GM12878 (cell line): ENCODE results near the gene TAS2R3. TPM values are rescaled to one million over a fixed set of nuclear protein-coding genes. Genes with fewer than 3 reads are reported as not detected.
"Not testable (repeated sequence)": the region's sequence is repeated elsewhere in the genome, so short reads cannot be mapped to it uniquely, and the experiment has no call there.

ENCODE experiments used
- ATAC-seq: fragments of 200-7000 bp; cut with Tn5 transposase; 3 replicates; pipeline ENCODE4 v1.9.1; 2020; ENCODE audit warnings: mild to moderate bottlenecking, moderate library complexity
- BruUV-seq: library from RNA; stranded (reverse); fragments of 400-500 nt; replicated peaks from 2 replicates; lab custom pipeline; 2021; lab: Mats Ljungman, UMichigan
- CTCF ChIA-PET: fragments of 300-600 bp; sonication (Branson Sonifier 250); formaldehyde crosslinking; extraction: SDS; loops from one replicate; lab custom pipeline; 2021; ENCODE audit warnings: inconsistent platforms; lab: Yijun Ruan, JAX
- POLR2A ChIA-PET: fragments of 350-600 bp; formaldehyde crosslinking; extraction: SDS; loops from one replicate; lab custom pipeline; 2021; ENCODE audit warnings: inconsistent platforms; lab: Charles Lee
- RAD21 ChIA-PET: fragments of 300-600 bp; sonication (Branson Sonifier 250); formaldehyde crosslinking; loops from one replicate; lab custom pipeline; 2023; ENCODE audit warnings: antibody characterized with exemption; ENCODE audit not compliant: unreplicated experiment; lab: Charles Lee
- SMC1A ChIA-PET: fragments of 300-600 bp; sonication (Branson Sonifier 250); formaldehyde crosslinking; loops from one replicate; lab custom pipeline; 2023; ENCODE audit not compliant: unreplicated experiment, uncharacterized antibody; lab: Charles Lee
- DNase-seq: peaks from one replicate; pipeline ENCODE4 v3.0.0-alpha.2; 2011; ENCODE audit warnings: low read depth, low spot score
- FAIRE-seq: peaks from 3 replicates; lab custom pipeline; 2011; peaks lifted over from hg19 to GRCh38; lab: Jason Lieb, UNC
- H2AFZ ChIP-seq: 2 replicates; pipeline ENCODE4 v1.6.0; 2011; ENCODE audit warnings: low read depth, low read length, control low read depth; ENCODE audit not compliant: control insufficient read depth
- H3K27ac ChIP-seq: 2 replicates; pipeline ENCODE4 v1.5.1; 2011; ENCODE audit warnings: control low read depth; ENCODE audit not compliant: control insufficient read depth, insufficient read depth
- H3K27me3 ChIP-seq, 2 experiments: replicated peaks in 1 of 2; 2 replicates each; pipeline versions ENCODE4 v1.6.0 to v1.6.1; 2011; ENCODE audit warnings: low read length in 1 of 2; ENCODE audit not compliant: control insufficient read depth in 2 of 2, insufficient read depth in 2 of 2
- H3K36me3 ChIP-seq, 2 experiments: 2 replicates each; pipeline ENCODE4 v1.5.1; 2011; ENCODE audit warnings: low read length in 1 of 2; ENCODE audit not compliant: control insufficient read depth in 2 of 2, insufficient read depth in 2 of 2
- H3K4me1 ChIP-seq: 2 replicates; pipeline ENCODE4 v1.6.1; 2011; ENCODE audit warnings: mild to moderate bottlenecking, low read length, moderate library complexity, mixed read lengths; ENCODE audit not compliant: control insufficient read depth, insufficient read depth
- H3K4me2 ChIP-seq: 2 replicates; pipeline ENCODE4 v1.6.0; 2011; ENCODE audit warnings: control low read depth; ENCODE audit not compliant: control insufficient read depth, insufficient read depth
- H3K4me3 ChIP-seq: fragments of 200-600 bp; sonication (generic); 2 replicates; pipeline ENCODE4 v1.5.1; 2016
- H3K79me2 ChIP-seq: 2 replicates; pipeline ENCODE4 v1.6.0; 2011; ENCODE audit warnings: low read length; ENCODE audit not compliant: control insufficient read depth, insufficient read depth
- H3K9ac ChIP-seq: 2 replicates; pipeline ENCODE4 v1.8.0; 2011; ENCODE audit warnings: low read length, control low read depth, mixed read lengths; ENCODE audit not compliant: control insufficient read depth, insufficient read depth
- H3K9me3 ChIP-seq: replicated peaks from 3 replicates; pipeline ENCODE4 v1.5.1; 2011; ENCODE audit warnings: mild to moderate bottlenecking, low read length; ENCODE audit not compliant: control insufficient read depth, insufficient read depth
- H4K20me1 ChIP-seq: 2 replicates; pipeline ENCODE4 v1.6.0; 2011; ENCODE audit not compliant: control insufficient read depth, insufficient read depth
- RAD21 ChIP-seq: IDR thresholded peaks from 2 replicates; pipeline ENCODE4 v1.6.1; 2011; ENCODE audit warnings: mild to moderate bottlenecking, low read depth, low read length, moderate library complexity; ENCODE audit not compliant: insufficient read depth
- WGBS: methylation state at CpG from one replicate; pipeline ENCODE4 v1.1.6; 2016; ENCODE audit warnings: low lambda C conversion rate; ENCODE audit not compliant: insufficient replicate concordance, insufficient coverage; ENCODE audit errors: missing lambda C conversion rate; 5-methylcytosine and 5-hydroxymethylcytosine counted together
- in situ Hi-C: fragments of 300-500 bp; cut with MboI; formaldehyde crosslinking; loops from 9 replicates; pipeline ENCODE4 v1.14.3; 2018; ENCODE audit warnings: mixed read lengths
- intact Hi-C: fragments of 100-400 bp; cut with micrococcal nuclease; formaldehyde crosslinking; loops from one replicate; pipeline ENCODE4 v1.14.2; 2022; ENCODE audit not compliant: unreplicated experiment
- polyA plus RNA-seq, 11 experiments: library from polyadenylated mRNA; depleted of rRNA in 4 of 11; unstranded in 6 of 11; stranded (reverse) in 5 of 11; fragments of >200 nt; fragmentation: Nextera tagmentation in 4 of 11; fragmentation: Illumina TruSeq in 1 of 11; extraction: Ambion mirVana in 4 of 11; extraction: Trizol in 1 of 11; gene quantifications; 1 replicate in 1 of 11; 2 replicates in 10 of 11; pipeline versions ENCODE4 v1.2.1 to v1.2.3, GENCODE V29; 2011 to 2016; ENCODE audit warnings: inconsistent platforms in 2 of 11, missing spikeins in 2 of 11, low read depth in 1 of 11
- total RNA-seq, 4 experiments: library from RNA; depleted of rRNA in 3 of 4; stranded (reverse); fragments of >200 nt in 3 of 4; fragmentation: Illumina TruSeq in 1 of 4; extraction: Trizol in 1 of 4; gene quantifications; 2 replicates each; pipeline versions ENCODE4 v1.2.1 to v1.2.3, GENCODE V29; 2013 to 2021
- TF ChIP-seq, protein P1 (sequence below): IDR thresholded peaks from 2 replicates; pipeline ENCODE4 v1.6.1; 2012; ENCODE audit warnings: improper control_type of control experiment, low read depth, low read length; ENCODE audit not compliant: insufficient replicate concordance
- TF ChIP-seq, protein P2 (sequence below), 3 experiments: IDR thresholded peaks in 2 of 3; conservative IDR thresholded peaks in 1 of 3; 2 replicates each; pipeline ENCODE4 v1.5.1; 2011; ENCODE audit warnings: low read depth in 3 of 3, low read length in 3 of 3, mild to moderate bottlenecking in 3 of 3, control low read depth in 2 of 3, moderate library complexity in 2 of 3, inconsistent platforms in 1 of 3, mixed read lengths in 1 of 3; ENCODE audit not compliant: control insufficient read depth in 2 of 3, insufficient read depth in 1 of 3; ENCODE audit errors: extremely low read depth in 1 of 3

The TAS2R3 gene
- total and polyA plus RNA-seq, 10 of the 15 experiments (the other 5 are each of a cell fraction or from before 2014, with no cell fraction given) = 0.21 to 1.1 (median 0.55) TPM; not detected in 4

DNA sequence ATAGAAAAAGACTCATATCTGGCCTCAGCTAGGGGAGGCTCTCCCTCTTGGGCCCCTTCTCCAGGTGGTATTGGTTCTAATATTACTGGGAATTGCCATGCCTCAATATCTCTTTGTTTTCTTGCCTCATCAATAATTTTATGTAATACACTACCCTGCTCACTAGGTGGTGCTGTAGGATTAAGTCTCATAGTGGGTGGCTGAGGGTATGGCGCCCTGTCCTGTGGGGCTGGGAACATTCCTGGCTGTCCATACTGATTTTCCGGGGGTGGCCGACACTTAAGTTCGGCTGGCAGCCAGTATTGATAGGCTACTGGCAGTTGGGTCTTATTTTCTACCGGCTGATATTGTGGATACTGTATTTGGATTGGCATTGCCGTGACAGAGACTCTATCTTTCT is 9.0 kb upstream of the TAS2R3 start:
- RAD21 ChIA-PET = no interaction called here
- Histone ChIP-seq H3K27ac (no peak overlapping the region), H2AFZ (no peak overlapping the region), H3K9ac (no peak overlapping the region), H3K79me2 (no peaks in the 10 kb centered on the region), H3K4me2 (no peak overlapping the region), H3K4me3 (no peak overlapping the region), H3K4me1 (no peaks in the 10 kb centered on the region), H3K9me3 (peaks cover 23% of the 10 kb centered on the region), H4K20me1 (no peaks in the 10 kb centered on the region), H3K36me3 (peaks cover 4 to 10% of the 10 kb centered on the region in 2 experiments; a peak in 3 of 4 replicates), H3K27me3 (no peaks in the 10 kb centered on the region)
- CTCF ChIA-PET = interaction anchor here (1.5 to 2.2 kb wide), 3 partner anchors 16 to 34 kb away, joined by 3 to 8 read pairs (median 7); partner anchors contain the start of gene SSBP1
- peak; percentile 69 for ATAC-seq
- WGBS = 82% methylated on average over 6 of the region's 6 CpGs
- TF ChIP-seq, protein P1, sequence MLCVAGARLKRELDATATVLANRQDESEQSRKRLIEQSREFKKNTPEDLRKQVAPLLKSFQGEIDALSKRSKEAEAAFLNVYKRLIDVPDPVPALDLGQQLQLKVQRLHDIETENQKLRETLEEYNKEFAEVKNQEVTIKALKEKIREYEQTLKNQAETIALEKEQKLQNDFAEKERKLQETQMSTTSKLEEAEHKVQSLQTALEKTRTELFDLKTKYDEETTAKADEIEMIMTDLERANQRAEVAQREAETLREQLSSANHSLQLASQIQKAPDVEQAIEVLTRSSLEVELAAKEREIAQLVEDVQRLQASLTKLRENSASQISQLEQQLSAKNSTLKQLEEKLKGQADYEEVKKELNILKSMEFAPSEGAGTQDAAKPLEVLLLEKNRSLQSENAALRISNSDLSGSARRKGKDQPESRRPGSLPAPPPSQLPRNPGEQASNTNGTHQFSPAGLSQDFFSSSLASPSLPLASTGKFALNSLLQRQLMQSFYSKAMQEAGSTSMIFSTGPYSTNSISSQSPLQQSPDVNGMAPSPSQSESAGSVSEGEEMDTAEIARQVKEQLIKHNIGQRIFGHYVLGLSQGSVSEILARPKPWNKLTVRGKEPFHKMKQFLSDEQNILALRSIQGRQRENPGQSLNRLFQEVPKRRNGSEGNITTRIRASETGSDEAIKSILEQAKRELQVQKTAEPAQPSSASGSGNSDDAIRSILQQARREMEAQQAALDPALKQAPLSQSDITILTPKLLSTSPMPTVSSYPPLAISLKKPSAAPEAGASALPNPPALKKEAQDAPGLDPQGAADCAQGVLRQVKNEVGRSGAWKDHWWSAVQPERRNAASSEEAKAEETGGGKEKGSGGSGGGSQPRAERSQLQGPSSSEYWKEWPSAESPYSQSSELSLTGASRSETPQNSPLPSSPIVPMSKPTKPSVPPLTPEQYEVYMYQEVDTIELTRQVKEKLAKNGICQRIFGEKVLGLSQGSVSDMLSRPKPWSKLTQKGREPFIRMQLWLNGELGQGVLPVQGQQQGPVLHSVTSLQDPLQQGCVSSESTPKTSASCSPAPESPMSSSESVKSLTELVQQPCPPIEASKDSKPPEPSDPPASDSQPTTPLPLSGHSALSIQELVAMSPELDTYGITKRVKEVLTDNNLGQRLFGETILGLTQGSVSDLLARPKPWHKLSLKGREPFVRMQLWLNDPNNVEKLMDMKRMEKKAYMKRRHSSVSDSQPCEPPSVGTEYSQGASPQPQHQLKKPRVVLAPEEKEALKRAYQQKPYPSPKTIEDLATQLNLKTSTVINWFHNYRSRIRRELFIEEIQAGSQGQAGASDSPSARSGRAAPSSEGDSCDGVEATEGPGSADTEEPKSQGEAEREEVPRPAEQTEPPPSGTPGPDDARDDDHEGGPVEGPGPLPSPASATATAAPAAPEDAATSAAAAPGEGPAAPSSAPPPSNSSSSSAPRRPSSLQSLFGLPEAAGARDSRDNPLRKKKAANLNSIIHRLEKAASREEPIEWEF = no peak
- TF ChIP-seq, protein P2, sequence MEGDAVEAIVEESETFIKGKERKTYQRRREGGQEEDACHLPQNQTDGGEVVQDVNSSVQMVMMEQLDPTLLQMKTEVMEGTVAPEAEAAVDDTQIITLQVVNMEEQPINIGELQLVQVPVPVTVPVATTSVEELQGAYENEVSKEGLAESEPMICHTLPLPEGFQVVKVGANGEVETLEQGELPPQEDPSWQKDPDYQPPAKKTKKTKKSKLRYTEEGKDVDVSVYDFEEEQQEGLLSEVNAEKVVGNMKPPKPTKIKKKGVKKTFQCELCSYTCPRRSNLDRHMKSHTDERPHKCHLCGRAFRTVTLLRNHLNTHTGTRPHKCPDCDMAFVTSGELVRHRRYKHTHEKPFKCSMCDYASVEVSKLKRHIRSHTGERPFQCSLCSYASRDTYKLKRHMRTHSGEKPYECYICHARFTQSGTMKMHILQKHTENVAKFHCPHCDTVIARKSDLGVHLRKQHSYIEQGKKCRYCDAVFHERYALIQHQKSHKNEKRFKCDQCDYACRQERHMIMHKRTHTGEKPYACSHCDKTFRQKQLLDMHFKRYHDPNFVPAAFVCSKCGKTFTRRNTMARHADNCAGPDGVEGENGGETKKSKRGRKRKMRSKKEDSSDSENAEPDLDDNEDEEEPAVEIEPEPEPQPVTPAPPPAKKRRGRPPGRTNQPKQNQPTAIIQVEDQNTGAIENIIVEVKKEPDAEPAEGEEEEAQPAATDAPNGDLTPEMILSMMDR (IDR thresholded peaks at IDR 0.05 in 2 of 3, conservative IDR thresholded peaks at IDR 0.05 in 1 of 3; ENCODE audit: control insufficient read depth in 2 of 3, extremely low read depth in 1 of 3, insufficient read depth in 1 of 3, low read depth in 3 of 3, low read length in 3 of 3) = peak; percentile 43 to 49 (median 47); a peak in 5 of 6 replicates
- TF ChIP-seq RAD21 = peak; percentile 55
- in situ Hi-C loops (no loop called here), intact Hi-C loops (no loop called here)
- POLR2A ChIA-PET = no interaction called here
- DNase-seq = no peak
- FAIRE-seq = no peak
- SMC1A ChIA-PET = no interaction called here
- no TSS peak for BruUV-seq

DNA sequence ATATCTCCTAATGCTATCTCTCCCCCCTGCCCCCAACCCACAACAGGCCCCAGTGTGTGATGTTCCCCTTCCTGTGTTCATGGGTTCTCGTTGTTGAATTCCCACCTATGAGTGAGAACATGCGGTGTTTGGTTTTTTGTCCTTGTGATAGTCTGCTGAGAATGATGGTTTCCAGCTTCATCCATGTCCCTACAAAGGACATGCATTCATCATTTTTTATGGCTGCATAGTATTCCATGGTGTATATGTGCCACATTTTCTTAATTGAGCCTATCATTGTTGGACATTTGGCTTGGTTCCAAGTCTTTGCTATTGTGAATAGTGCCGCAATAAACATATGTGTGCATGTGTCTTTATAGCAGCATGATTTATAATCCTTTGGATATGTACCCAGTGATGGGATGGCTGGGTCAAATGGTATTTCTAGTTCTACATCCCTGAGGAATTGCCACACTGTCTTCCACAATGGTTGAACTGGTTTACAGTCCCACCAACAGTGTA is 6.2 kb downstream of the TAS2R3 start:
- RAD21 ChIA-PET, SMC1A ChIA-PET, FAIRE-seq, POLR2A ChIA-PET, intact Hi-C loops, H3K27ac ChIP-seq, H3K36me3 ChIP-seq, in situ Hi-C loops, BruUV-seq, ATAC-seq, H3K9me3 ChIP-seq, H3K4me1 ChIP-seq, H3K4me2 ChIP-seq, H3K27me3 ChIP-seq, H4K20me1 ChIP-seq, H3K4me3 ChIP-seq, H3K79me2 ChIP-seq, H3K9ac ChIP-seq, DNase-seq, H2AFZ ChIP-seq: not testable (repeated sequence)
- CTCF ChIA-PET = interaction anchor here (1.6 kb wide), 1 partner anchor 13 kb away, joined by 9 read pairs; no protein-coding TSS in a partner anchor
- 96% methylated on average over 3 of the region's 3 CpGs for WGBS
